GM10847 (cell line): ENCODE data around the gene RBM20.

Experiments used
- POLR2A ChIP-seq: IDR thresholded peaks from 2 replicates; pipeline ENCODE4 v1.6.1; 2011; ENCODE audit not compliant: insufficient read length; ENCODE audit errors: extremely low read depth

The RBM20 gene

DNA sequence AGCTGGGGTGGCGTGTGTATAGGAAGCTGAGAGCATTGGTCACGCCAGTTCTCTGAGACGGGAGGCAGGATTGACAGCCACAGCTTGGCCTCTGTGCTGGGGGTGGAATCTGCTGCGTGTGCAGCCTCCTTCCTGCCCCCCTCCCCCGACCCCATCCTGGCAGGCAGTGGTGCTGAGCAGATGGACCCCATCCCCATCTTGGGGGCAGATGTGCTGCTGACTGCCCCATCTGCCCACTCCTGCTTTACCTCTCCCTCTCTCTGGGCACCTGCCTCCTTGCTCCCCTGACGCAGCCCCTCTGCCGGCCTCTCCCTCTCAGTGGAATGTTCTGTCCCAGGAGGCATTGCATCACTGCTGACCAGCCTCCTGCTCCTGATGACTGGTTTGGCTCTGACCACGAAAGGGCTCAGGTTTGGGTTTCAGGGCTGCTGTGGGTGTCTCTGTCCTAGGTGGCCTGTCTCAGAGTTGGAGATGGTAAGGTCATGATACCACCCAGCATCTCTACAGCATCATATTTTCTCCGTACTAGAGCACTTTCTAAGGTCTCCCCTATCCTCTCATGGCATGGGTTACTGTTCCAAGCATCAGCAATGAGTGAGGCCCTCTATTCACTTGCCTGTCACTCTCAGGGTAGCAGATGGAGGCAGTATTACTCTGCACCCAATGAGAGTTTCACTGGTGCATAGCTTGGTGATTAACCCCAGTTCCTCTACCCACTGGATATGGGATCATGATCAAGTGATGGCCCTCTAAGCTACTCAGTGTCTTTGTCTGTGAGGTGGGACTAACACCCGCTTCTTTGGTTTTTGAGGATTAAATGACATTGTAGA, 81.9 kb downstream of the RBM20 start:
- TF ChIP-seq POLR2A = no peak

DNA sequence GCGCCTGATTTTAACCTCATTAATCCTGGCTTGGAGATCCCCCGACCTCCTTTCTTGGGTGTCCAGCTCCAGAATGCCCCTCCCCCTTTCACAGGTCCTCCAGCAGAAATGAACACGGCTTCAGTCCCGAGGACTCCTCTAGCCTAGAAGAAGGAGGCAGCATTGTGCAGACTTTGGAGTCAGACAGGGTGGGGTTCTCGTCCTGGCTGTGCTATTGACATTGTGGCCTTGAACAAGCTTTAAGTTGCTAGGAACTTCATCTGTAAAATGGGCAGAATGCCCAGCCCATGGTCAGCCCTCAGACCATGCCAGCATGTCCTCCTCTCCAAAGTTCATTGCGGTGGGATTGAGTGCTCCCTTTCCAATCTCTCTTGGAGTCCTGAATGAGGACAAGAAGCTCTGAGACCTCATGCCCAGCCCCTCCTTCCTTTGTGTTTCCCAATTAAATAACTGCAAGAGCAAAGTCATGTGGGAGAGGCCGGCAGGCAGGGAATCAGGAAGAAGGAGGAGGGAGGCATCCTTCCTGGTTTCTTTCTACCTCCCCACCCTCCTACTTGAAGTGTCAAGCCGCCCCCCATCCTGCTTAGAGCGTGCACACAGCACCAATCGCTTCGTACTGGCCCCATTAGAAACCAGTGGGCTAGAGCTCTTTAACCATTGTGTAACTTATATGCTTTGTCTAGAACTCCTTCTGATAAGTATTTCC, 86.4 kb downstream of the RBM20 start:
- TF ChIP-seq POLR2A = no peak

DNA sequence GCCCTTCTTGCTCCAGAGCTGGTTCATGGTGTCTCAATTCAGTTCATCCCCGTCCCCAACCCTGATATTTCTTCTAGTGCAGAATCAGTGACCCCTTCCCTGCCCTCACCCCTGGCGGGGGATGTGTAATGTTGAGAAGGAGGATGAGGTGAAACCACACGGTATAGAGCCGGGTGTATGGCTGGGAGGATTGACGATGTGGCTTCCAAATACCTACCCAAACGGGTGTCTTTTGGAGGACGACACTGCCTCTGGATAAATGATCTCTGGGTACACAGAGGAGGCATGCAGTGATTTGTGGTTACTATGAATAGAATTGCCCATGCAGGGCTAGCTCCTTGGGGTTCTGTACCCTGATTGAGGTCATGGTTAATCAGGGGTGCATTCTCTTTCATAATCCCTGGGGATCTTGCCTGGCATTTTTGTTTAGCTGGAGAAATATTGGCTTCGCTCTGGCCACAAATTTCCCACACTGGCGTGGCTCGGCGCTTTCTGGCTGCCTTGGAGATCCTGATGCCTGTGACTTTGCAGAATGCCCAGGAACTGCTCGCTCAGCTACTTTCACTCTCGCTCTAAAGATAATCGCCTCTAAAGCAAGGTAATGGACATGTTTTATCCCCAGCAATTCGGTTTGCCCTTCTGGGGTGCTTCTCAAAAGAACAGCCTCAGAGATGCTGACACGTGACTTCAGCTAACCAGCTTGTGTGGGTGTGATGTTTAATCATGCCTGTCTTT, 89.2 kb downstream of the RBM20 start:
- TF ChIP-seq POLR2A = no peak

DNA sequence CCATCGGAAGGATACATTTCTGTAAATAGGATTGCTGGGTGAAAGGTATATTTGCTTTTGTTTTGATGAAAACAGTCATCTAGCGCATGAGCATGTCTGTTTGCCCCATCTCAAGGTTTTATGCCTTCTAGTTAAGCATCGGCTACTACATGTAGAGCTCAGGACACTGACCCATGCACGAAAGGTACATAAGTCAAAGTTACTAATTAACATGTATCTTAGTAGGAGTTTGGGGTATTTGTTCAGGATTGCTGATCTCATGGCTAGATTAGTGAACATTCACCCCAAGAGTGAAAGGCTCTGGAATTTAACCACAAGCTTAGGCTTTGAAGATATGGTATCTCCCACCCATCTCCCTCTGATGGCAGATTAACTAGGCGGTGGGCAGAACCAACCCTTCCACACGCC, 91.5 kb downstream of the RBM20 start:
- TF ChIP-seq POLR2A = no peak

DNA sequence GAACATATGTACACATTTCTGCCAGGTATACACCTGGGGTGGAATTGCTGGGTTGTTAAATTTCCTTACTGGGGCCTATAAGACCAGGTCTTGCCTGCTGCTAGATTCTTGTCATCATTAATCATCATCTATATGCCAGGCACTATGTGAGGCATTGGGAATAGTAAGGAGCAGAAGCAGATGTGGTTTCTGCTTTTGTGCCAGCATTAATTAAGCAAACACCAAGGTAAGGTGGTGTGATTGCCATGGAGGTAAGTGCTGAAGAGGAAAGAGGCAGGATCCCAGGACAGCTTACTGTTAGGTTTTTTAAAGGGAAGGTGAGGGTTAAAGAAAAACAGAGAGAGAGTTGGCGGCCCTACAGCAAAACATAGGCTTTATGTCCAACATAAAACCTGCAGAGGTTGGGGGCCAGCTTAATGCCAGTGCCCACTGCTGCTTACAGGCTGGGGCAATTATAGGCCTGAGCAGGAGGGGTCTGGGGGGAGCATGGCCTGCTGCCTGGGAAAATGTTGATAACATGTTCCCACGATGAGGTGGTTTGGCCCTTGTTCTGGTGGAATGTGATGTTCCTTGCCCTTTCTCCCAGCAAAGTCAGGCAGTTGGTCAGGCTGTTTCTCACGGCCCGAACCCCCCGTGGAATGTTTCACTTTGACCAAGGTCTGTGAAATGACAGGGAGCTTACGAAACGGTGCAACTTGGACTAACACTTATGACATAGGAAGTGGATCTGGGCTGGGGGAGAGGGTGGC, 93.9 kb downstream of the RBM20 start:
- TF ChIP-seq POLR2A = no peak

DNA sequence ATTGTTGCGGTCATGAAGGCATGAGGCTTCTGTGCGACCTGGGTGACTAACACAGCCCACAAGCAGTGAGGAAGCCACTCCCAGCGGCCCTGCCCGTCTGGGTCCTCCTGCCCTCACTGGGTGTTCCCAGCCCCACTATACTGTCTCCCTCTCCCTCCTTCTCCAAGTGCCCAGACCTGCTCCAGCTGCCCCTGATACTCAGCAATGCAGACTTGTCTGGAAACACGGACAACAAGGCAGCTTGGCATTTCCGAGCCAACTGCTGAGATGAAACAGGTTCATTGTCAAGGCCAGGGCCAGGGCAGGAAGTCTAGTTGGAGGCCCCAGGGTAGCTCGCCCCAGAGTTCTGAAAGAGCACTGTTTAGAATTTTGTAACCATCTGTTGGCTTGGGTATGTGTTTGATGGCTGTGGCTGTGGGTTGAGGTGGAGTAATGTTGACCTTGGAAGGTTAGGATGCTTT, 95.7 kb downstream of the RBM20 start:
- no peak for TF ChIP-seq POLR2A

DNA sequence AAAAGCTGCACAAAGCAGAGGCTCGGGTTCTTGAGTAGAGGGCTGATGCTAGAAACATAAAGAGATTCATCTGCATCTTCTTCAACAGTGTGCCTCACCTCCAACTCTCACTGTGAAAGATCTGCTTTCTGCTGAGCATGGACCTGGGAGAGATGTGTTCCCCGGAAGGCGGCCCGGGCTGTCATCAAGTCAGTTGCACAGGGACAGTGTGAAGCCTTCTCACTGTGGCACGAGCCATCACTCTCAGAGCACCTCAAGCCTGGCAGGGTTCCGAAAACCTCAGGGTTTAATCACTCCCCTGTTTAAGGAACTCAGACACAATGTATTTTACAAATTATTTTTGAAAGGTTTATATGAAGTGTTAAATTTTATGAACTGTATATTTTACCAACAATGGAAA, 98.7 kb downstream of the RBM20 start:
- no peak for TF ChIP-seq POLR2A

DNA sequence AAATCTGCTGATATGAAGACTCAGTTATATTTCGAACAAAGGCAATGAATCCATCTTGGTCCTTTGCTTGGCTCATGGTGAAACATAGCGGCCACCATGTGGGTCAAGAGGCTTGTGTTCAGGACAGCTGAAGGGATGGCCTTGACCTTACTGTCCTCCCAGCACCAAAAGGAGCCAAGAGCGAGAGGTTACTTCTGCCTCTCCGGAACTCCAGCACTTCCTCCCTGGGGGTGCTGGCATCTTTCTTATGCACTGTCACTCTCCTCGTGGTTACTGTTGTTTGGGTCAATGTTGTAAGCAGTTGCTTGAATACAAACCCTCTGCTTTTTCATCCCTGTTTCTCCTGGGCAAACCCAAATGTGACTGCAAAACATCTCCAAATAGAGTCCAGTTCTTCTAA, 100.6 kb downstream of the RBM20 start:
- no peak for TF ChIP-seq POLR2A

DNA sequence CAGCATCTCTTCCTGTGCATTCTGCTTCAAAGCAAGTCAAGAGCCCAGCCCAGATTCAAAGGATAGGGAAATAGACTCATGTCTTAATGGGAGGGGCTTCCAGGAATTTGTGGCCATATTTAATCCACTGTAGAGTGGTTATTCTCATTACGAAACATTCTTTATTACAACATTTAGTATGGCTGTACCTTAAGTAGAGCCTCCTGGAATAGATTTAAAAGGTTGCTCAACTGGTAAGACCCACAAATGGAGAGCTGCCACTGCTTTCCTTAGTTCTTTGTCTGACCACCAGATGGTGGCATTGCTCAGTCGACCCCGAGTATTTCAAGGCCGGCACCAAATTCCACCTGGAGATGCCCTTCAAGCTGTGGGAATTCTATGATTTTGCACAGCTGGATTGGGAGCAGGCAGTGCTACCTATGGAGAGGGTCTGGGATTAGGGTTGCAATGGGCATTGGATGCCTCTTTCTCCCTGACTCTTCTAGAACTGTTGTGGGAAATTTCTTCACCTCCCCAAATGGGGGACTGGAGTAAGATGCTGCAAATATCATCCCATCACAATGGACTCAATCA, 102.2 kb downstream of the RBM20 start:
- no peak for TF ChIP-seq POLR2A

DNA sequence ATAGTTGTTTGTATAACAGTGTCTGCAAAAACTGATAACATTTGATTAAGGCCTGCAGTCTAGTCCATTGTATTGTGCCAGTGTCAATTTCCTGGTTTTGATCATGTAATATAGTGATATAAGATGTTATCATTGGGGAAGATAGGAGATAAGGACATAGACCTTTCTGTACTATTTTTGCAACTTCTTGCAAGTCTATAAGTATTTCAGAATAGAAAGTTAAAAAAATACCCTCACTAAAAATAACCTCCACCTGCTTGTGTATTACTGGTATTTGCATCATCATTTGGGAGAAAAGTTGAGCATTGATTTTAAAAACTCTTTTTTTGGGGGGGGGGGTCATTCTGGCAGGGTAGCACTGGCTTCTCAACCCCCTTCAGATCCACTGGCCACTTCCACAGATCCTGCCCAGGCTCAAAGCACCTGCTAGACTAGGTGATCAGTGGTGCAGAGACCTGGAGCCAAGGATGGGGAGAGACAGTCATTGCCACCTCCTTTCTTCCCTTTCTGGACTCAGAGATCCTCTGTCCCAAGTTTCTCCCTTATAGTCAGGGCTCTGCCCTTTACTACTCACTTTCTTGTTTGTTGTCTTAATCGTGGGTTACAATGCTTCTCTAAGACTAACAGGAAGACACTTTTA, 103.0 kb downstream of the RBM20 start:
- no peak for TF ChIP-seq POLR2A

DNA sequence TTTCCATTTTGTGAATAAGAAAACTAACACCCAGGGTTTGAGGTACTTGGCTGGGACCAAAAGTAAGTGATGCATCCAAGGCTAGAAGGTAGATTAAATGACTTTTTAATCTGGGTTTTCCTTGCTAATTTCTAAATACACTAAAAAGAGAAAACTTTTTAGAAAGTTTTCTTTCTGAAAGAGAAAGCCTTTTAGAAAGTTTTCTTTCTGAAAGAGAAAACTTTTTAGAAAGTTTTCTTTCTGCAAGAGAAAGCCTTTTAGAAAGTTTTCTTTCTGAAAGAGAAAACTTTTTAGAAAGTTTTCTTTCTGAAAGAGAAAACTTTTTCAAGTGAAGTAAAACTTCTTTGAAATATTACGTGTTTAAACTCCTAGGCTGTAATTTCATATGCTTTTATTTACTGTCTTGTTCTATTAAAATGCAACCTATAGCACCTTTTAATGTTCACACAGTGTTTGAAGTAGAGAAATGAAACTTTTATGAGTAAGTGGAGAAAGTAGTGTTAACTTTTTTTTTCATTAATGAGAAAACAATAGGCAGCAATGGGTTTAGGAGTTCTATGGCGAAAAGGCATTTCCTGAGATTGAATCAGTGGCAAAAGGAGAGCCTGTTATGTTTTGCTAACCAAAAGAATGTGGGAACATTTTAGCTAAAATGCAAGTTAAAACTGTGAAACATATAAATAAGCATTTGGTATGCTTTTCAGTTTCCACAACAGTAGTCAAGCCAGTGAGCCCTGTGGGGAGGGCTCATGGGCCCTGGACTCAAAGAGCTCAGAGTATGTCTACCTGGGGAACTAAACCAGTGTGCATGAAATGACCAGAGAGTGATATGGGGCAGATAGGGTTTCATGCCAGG, 103.7 kb downstream of the RBM20 start:
- TF ChIP-seq POLR2A = no peak

DNA sequence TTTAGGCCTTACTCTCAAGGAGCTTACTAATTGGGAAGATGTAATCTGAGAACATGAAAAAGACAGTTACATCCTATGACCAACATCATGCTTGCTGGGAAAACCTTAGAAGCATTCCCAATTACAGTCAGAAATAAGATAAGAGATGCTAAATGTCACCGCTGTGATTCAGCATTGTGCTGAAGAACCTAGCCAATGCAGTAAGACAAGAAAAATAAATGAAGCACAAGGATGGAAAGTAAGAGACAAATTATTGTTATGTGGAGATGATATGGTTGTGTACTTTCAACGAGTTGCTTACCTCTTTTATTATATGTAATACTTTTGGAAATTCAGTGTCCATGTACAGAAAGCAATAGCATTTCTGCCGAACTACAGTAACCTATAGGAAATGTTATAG, 104.8 kb downstream of the RBM20 start:
- TF ChIP-seq POLR2A = no peak

DNA sequence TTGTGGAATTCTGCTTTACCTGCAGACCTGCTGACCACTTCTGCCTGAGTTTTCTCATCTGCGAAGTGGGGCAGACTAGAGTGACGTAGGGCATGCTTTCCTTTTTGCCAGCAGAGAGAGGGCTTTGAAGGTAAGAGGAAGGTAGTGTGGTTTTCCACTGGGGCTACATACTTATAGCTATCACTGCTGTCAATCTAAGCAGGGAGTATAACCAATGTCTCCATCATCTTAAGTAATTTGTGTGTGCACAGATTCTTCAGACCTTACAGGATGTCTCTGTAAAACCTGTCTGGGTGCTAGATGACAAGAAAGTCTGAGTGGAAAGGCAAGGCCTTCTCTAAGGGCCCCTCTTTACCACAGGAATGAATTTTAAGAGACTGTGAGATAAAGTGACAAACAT, 106.8 kb downstream of the RBM20 start:
- TF ChIP-seq POLR2A = no peak

DNA sequence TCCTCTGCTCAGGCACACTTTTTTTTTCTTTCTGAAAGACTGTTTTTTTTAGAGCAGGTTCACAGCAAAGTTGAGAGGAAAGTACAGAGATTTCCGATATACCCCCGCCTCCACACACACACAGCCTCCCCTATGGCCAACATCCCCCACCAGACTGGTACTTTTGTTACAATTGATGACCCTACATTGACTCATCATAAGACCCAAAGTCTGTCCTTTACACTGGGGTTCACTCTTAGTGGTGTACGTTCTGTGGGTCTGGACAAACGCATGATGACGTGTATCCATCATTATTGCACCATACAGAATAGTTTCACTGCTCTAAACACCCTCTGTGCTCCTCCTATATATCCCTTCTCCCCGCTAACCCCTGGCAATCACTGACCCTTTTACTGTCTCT, 107.7 kb downstream of the RBM20 start:
- no peak for TF ChIP-seq POLR2A

DNA sequence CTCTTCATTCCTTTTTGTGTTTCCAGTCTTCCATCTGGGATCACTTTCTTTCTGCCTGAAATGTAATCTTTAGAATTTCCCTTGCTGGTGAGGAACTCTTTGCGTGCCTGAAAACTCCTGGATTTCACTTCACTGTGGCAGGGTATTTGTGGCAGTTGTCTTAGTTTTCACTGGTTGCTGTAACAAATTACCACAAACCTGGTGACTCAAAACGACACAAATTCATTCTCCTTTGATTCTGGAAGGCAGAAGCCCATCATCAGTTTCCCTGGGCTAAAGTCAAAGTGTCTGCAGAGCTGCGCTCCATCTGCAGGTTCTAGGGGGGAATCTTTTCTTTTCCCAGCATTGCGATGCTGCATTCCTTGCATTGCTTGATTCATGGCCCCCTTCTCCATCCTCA, 109.3 kb downstream of the RBM20 start:
- TF ChIP-seq POLR2A = no peak
